ENCODE data around the gene DOK6. TPM values are rescaled to one million over a fixed set of nuclear protein-coding genes. Genes with fewer than 3 reads are reported as not detected.

Gene DOK6
- total and polyA plus RNA-seq, 2 donors (not counting 1 experiment from before 2014, with no cell fraction given): not detected

GRCh38 chr18:69367104-69367503, 33.6 kb upstream of the DOK6 start:
- Histone ChIP-seq H3K4me3 (ENCODE audit: control extremely low read depth in 1 of 5, extremely low read depth in 1 of 5, insufficient read depth in 1 of 5, low read depth in 2 of 5, low read length in 4 of 5) (no peak overlapping the region), H3K9ac (ENCODE audit: low read length) (no peak overlapping the region), H3K27me3 (replicated peaks in 1 of 4; ENCODE audit: control extremely low read depth in 1 of 4, control insufficient read depth in 3 of 4, insufficient read depth in 4 of 4, low read length in 3 of 4) (no peaks in the 10 kb centered on the region), H3K79me2 (ENCODE audit: control insufficient read depth, insufficient read depth, low read length) (no peaks in the 10 kb centered on the region), H3K9me3 (ENCODE audit: control extremely low read depth in 1 of 3, control insufficient read depth in 2 of 3, insufficient read depth in 1 of 3, low read length in 2 of 3) (no peaks in the 10 kb centered on the region), H4K20me1 (ENCODE audit: control insufficient read depth, insufficient read depth, low read length, poor library complexity, severe bottlenecking) (no peaks in the 10 kb centered on the region), H3K36me3 (replicated peaks in 1 of 2; ENCODE audit: control extremely low read depth in 1 of 2, control insufficient read depth in 1 of 2, extremely low read depth in 1 of 2, insufficient read depth in 2 of 2, low read length in 1 of 2) (no peaks in the 10 kb centered on the region), H3K4me2 (replicated peaks; ENCODE audit: low read depth, low read length, poor library complexity, severe bottlenecking) (no peak overlapping the region), H3K27ac (ENCODE audit: low read length in 2 of 2) (no peak overlapping the region), H2AFZ (ENCODE audit: insufficient read depth, low read depth, low read length, poor library complexity, severe bottlenecking) (no peak overlapping the region), H3K4me1 (ENCODE audit: control insufficient read depth in 2 of 2, insufficient read depth in 2 of 2, low read length in 2 of 2) (no peaks in the 10 kb centered on the region)
- ChIA-PET CTCF (no interaction called here), POLR2A (no interaction called here)
- Mint-ChIP-seq H3K27ac (no peak overlapping the region), H3K4me1 (no peaks in the 10 kb centered on the region), H3K4me3 (no peak overlapping the region), H3K27me3 (no peaks in the 10 kb centered on the region), H3K9me3 (ENCODE audit: insufficient read depth) (no peaks in the 10 kb centered on the region)
- TF ChIP-seq CTCF (IDR thresholded peaks at IDR 0.05) (no peak), EZH2 (IDR thresholded peaks at IDR 0.05; ENCODE audit: borderline replicate concordance, insufficient read depth, low read depth, low read length, poor library complexity, severe bottlenecking) (no peak)
- intact Hi-C loops (cut with micrococcal nuclease): no loop called here
- no CpG with 5 or more reads among the region's 2 CpGs for WGBS (ENCODE audit: insufficient coverage)
- DNase-seq (no peak), ATAC-seq (ENCODE audit: low read depth) (no peak)

- no peak overlapping the region for H3K9ac ChIP-seq (ENCODE audit: low read length)
- Mint-ChIP-seq H3K27me3 (no peaks in the 10 kb centered on the region), H3K4me1 (no peaks in the 10 kb centered on the region), H3K27ac (no peak overlapping the region), H3K4me3 (no peak overlapping the region), H3K9me3 (ENCODE audit: insufficient read depth) (no peaks in the 10 kb centered on the region)
- no peaks in the 10 kb centered on the region for H3K4me1 ChIP-seq (ENCODE audit: control insufficient read depth in 2 of 2, insufficient read depth in 2 of 2, low read length in 2 of 2)
- 67% methylated on average over 1 of the region's 2 CpGs for whole genome bisulfite sequencing (ENCODE audit: insufficient coverage)
- intact Hi-C loops (cut with micrococcal nuclease): no loop called here
- no peak overlapping the region for H3K4me3 ChIP-seq (ENCODE audit: control extremely low read depth in 1 of 5, extremely low read depth in 1 of 5, insufficient read depth in 1 of 5, low read depth in 2 of 5, low read length in 4 of 5)
- H2AFZ ChIP-seq (ENCODE audit: insufficient read depth, low read depth, low read length, poor library complexity, severe bottlenecking): no peak overlapping the region
- no peaks in the 10 kb centered on the region for H4K20me1 ChIP-seq (ENCODE audit: control insufficient read depth, insufficient read depth, low read length, poor library complexity, severe bottlenecking)
- no peak overlapping the region for H3K4me2 ChIP-seq (replicated peaks; ENCODE audit: low read depth, low read length, poor library complexity, severe bottlenecking)
- ChIA-PET CTCF (no interaction called here), POLR2A (no interaction called here)
- H3K36me3 ChIP-seq (replicated peaks in 1 of 2; ENCODE audit: control extremely low read depth in 1 of 2, control insufficient read depth in 1 of 2, extremely low read depth in 1 of 2, insufficient read depth in 2 of 2, low read length in 1 of 2): no peaks in the 10 kb centered on the region
- H3K79me2 ChIP-seq (ENCODE audit: control insufficient read depth, insufficient read depth, low read length): no peaks in the 10 kb centered on the region
- DNase-seq: no peak
- ATAC-seq (ENCODE audit: low read depth): no peak
- TF ChIP-seq EZH2 (IDR thresholded peaks at IDR 0.05; ENCODE audit: borderline replicate concordance, insufficient read depth, low read depth, low read length, poor library complexity, severe bottlenecking): no peak
- TF ChIP-seq CTCF (IDR thresholded peaks at IDR 0.05): no peak
- H3K27me3 ChIP-seq (replicated peaks in 1 of 4; ENCODE audit: control extremely low read depth in 1 of 4, control insufficient read depth in 3 of 4, insufficient read depth in 4 of 4, low read length in 3 of 4): no peaks in the 10 kb centered on the region
- no peaks in the 10 kb centered on the region for H3K9me3 ChIP-seq (ENCODE audit: control extremely low read depth in 1 of 3, control insufficient read depth in 2 of 3, insufficient read depth in 1 of 3, low read length in 2 of 3)
- no peak overlapping the region for H3K27ac ChIP-seq (ENCODE audit: low read length in 2 of 2)
Observed at GRCh38 chr18:69371729-69372128, 29.0 kb upstream of the DOK6 start.

Measured in B cell (primary cell).